LNCAP (cell line): ENCODE measurements around the gene ZNF423.

Experiments used
- CTCF ChIP-seq: fragments of 450-650 bp; IDR thresholded peaks from 2 replicates; pipeline ENCODE4 v1.5.1; 2017; ENCODE audit warnings: mild to moderate bottlenecking

ZNF423 gene

GRCh38 chr16:49602201-49602975, 253.5 kb downstream of the ZNF423 start:
- no peak for TF ChIP-seq CTCF

- no peak for TF ChIP-seq CTCF
These were observed 254.3 kb downstream of the ZNF423 start for GRCh38 chr16:49601576-49601975.

GRCh38 chr16:49600976-49601375, 254.9 kb downstream of the ZNF423 start:
- no peak for TF ChIP-seq CTCF

GRCh38 chr16:49600536-49600935, 255.4 kb downstream of the ZNF423 start:
- no peak for TF ChIP-seq CTCF

- TF ChIP-seq CTCF: no peak
These were observed 256.2 kb downstream of the ZNF423 start for GRCh38 chr16:49599704-49600103.

- TF ChIP-seq CTCF: no peak
These were observed 256.6 kb downstream of the ZNF423 start for GRCh38 chr16:49599281-49599680.

- TF ChIP-seq CTCF: no peak
These were observed 257.3 kb downstream of the ZNF423 start for GRCh38 chr16:49598383-49599170.
